Inferior parietal cortex (tissue), 1 donor: ENCODE results near the gene UGCG.
"Not testable (repeated sequence)": the region's sequence is repeated elsewhere in the genome, so short reads cannot be mapped to it uniquely, and the experiment has no call there.

Experiments
- DNase-seq: peaks from one replicate; pipeline ENCODE4 v3.0.0-alpha.2; 2016; ENCODE audit errors: extremely low spot score

UGCG gene

DNA sequence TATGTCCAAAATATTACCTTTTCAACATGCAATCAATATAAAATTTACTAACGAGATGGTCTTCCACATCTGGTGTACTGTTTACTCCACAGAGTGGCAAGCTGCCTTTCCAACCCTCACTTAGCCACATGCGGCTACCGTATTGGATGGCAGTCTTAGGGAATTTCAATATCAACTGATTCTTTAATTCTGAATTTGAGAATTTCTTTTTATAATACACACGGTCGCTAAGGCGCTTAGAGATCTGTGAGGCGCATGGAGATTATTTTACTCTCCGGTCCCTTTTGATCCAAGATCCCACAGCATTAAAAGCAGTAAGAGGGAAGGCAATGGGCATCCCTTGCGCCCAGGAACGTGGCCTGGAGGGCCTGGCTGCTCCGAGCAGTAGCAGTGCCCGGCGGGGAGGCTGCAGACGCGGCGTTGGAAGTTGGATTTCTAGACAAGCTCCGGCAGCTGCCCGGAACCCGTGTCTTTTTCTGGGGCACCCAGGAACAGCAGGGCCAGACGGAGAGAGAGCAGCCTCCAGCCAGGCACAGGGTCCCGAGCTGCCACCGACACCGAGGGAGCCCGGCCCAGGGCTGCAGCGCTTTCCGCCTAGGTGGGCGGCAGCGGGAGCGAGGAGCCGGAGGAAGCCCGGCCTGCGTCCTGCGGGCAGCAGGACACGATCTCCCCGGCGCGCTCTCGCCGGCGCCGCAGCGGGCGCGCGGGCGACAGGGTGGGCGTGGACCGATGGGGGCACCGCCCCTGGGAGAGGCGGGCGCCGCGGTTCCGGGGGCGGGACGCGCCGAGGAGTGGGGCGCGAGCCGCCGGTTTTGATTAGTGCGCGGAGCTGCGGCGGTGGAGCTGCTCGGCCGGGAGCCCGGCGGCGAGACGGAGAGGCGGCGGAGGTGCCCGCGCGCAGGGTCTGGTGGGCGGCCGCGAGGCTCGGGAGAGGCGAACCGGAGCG is at the start of gene UGCG:
TSS of gene UGCG (plus strand) at position 819 of the 946 bp plus-strand sequence. CDS start 402 bp downstream, outside the sequence.
- peak; percentile 88 for DNase-seq

DNA sequence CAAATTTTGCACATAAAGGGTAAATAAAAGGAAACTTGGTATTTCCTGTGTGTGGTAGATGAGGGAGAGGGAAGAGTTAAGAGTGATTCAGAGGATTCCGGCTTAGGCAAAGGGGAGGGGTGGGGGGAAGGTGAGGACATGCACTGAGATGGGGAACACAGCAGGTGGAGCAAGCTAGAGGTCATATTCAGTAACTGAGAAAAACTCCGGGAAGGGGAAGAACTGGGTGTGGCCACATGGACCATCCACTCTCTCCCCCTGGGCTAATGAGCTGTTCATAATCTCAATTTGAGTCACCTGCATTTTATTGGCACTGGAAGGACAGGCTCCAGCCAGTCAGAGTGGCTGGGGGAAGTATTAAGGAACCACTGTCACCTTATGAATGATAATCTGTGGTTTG is 45.1 kb upstream of the UGCG start:
- DNase-seq, result no peak

DNA sequence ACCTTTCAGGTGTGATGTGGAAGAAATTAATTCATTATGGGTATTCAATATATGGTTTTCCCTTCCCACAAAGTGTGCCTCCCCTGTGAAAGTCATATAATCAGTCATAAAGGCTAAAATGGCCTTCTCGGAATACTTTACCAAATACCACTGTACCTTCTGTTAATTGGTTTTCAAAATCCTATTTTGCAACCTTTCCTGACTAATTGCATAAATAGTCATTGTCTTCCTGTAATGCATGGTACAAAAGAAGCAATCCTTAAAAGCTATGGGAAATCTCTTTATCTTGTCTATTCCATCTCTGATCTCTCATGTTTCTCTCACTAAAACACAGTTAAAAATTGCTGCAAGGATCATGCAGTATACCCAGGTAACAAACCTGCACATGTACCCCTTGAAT is 44.3 kb upstream of the UGCG start:
- DNase-seq, result no peak

DNA sequence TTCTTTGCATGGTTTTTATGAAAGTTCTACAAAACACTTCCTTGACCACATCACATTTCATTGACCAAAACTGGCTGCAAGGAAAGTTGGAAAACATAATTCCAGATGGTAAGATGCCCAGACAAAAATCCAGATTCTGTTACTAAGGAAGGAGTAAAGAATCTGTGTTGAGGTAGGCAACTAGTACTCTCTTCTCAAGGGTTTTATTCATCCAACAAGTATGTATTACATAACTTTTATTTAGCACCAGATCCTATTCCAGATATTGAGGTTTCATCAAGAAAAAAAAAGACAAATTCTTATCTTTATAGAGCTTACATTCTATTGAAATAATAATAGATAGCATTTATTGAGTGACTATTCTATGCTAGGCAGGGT is 43.2 kb upstream of the UGCG start:
- DNase-seq, result no peak

DNA sequence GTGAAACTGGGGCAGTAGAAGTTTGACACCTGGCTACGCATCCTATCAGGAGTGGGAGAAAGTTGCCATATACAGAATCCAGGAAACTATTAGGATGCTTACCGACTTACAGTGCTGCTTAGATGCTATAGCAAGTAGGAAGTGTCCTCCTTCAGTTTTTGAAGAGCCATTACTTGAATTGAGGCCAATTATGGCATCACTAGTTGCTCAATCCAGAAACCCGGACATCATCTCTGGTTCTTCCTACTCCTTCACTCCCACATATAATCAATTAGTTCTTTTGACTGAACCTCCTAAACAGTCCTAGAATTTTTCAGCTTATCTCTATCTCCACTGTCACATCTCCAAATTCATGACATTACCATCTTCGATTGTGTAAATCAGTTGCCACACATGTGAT is 41.8 kb upstream of the UGCG start:
- no peak for DNase-seq

DNA sequence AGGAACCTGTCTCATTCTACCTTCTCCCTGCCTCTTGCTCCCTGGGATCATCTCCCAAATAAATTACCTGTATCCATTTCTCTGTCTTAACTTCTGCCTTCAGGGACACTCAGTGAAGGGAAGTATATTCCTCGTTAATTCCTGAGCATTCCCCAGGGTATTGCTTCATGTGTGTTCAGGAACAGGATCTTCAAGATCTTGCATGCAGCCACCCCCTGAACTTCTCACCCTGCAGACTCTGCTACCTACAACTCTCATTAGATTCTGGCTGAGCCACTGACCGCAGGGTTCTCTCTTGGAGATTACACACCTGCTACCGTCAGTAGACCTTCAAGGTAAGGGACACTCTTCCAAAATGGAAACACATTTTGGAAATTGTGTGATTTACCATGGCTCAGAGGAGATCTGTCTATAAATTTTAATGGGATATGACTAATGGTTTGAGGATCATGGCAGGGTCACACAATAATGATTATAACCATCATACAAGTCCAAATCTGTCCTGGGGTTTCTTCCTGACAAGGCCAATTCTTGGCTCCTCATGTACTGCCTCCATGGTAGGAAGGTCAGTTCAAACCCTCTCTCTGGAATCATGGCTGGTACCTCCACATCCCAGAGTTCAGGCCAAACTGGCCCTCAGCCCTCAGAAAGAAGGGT is 38.9 kb upstream of the UGCG start:
- DNase-seq, result no peak

DNA sequence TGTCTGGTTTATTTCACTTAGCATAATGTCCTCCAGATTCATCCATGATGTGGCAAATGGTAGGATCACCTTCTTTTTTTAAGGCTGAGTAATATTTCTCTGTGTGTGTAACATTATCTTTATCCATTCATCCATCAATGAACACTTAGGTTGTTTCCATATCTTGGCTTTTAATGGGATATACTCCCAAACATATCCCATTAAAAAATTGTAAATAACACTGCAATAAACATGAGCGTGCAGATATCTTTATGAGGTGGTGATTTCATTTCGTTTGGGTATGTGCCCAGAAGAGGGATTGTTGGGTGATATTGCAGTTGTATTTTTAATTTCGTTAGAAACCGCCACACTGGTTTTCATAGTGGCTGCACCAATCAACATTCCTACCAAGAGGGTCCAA is 36.2 kb upstream of the UGCG start:
- DNase-seq, result no peak

DNA sequence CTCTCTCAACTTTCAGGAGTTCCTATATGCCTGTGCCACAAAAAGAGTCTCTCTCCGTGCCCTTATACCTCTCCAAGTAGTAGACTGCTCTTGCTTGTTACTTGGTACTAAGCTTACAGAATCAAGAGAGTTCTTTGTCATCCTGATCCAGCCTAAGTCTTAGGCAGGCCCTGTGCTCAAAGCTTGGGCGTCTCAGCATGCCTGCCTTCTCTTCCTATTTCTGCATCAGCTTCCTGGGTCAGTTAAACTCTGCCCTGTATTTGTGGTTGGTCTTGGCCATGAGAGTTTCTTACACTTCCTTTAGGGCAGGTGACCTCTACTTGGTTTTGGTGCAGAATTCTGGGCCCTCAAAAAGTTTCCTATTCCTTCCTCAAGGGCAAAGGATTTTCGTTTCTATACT is 33.0 kb upstream of the UGCG start:
- DNase-seq, result no peak

DNA sequence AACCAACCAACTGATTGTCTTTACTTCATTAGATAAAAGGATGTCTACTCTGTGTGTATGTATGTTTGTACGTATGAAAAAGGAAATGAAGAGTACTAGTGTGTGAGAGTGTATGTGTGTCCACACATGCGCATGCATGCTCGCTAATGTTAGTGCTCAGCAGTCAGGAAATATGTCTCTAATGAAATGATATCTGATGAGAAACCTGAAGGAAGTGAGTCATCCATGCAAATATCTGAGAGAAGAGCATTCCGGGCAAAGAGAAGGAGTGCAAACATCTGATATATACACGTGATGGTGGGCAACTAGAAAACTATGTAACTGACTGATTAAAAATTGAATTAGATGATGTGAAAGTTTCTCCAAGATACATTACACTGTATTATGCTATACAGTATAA is 29.6 kb upstream of the UGCG start:
- DNase-seq, result no peak

DNA sequence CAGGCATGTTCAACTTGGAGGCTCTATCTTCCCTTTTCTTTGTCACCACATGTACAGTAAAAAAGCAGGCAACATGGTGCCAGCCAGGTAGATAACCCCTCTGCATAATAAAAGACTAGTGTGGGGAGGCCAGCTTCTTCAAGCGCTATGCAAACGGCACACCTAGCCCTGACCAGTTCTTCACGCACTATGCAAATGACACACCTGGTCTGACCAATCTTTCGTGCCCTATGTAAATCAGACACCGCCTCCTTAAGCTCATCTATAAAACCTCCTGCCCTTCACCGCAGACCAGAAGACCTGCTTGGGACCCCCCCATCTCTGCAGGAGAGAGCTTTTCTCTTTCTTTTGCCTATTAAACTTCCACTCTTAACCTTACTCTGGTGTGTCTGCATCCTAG is 28.1 kb upstream of the UGCG start:
- no peak for DNase-seq

DNA sequence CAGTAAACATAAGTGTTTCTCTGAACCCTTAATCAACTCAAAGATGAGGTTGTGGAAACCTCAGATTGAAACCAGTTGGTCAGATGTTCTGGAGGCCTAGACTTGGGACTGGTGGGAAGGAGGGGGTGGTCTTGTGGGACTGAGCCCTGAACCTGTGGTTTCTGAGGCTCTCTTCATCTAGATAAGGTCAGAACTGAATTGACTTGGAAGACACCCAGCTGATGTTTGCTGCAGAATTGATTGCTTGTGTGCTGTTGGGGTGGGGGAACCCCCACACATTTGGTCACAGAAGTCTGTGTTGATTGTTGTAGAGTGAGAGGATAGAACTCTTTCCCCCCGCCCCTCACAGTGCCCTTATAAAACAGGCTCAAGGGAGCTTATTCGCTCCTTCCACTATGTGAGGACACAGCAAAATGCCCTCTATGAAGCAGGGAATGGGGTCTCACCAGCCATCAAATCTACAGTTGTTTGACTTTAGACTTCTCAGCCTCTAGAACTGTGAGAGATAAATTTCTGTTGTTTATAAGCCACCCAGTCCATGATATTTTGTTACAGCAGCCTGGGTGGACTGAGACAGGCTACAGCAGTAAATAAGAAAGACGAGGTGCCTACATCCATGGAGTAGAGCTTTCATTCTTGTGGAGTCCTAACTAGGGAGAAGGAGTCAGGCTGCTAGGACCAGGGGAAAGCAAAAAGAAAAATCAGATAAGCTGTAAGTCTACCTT is 25.7 kb upstream of the UGCG start:
- no peak for DNase-seq

DNA sequence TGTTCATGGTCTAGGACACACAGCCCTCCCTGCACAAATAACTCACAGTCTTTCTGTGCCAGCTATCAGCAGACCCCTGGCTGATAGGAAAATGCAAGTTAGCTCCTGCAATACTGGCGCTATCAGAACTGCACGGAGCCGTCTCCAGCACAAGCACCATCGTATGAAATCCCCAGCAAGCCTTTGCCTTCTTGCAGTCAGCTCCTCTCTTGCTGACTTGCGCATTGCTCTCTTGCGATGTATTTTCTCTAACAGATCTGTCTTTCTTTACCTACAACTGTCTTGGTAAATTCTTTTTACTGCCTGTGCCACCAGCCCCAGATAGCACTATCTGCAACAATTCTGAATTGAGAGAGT is 25.1 kb upstream of the UGCG start:
- DNase-seq, result no peak

DNA sequence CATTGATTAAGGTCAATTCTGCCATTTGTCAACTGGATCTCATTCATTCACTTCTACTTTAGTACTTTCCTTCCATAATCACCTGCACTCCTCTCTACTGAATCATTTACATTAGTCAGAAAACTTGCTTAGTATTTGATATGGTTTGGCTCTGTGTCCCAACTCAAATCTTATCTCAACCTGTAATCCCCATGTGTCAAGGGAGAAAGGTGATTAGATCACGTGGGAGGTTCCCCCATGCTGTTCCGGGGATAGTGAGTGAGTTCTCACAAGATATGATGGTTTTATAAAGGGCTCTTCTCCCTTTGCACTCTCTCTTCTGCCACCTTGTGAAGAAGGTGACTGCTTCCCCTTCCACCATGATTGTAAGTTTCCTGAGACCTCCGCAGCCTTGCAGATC is 23.7 kb upstream of the UGCG start:
- DNase-seq, result no peak

DNA sequence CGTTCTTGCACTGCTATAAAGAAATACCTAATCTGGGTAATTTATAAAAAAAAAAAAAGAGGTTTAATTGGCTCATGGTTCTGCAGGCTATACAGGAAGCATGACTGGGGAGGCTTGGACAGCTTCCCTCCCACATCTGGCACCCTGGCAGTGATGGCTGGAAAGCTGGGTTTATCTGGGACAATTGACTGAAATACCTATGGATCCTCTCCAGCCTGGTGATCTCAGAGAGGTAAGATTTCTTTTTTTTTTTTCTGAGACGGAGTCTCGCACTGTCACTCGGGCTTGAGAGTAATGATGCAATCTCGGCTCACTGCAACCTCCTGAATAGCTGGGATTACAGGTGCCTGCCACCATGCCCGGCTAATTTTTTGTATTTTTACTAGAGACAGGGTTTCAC is 22.7 kb upstream of the UGCG start:
- no peak for DNase-seq

DNA sequence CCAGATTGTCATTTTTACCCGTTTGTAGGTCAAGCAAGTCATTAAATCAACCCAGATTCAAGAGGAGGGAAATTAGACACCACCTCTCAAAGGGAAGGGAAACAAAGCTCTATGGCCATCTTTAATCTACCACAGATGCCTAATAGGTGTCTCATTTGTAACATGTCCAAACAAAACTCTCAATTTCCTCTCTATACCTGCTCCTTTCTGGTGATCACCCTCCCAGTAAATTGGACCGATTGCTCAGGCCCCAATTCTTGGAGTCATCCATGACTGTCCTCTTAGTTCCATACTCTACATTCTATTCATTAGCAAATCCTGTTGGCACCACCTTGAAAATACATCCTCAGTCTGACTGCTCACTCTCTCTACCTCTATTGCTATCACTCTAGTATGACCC is 22.1 kb upstream of the UGCG start:
- no peak for DNase-seq

DNA sequence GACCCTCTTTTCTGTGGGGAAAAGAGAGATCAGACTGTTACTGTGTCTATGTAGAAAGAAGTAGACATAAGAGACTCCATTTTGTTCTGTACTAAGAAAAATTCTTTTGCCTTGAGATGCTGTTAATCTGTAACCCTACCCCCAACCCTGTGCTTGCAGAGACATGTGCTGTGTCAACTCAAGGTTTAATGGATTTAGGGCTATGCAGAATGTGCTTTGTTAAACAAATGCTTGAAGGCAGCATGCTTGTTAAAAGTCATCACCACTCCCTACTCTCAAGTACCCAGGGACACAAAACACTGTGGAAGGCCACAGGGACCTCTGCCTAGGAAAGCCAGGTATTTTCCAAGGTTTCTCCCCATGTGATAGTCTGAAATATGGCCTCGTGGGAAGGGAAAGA is 21.3 kb upstream of the UGCG start:
- not testable (repeated sequence) for DNase-seq

DNA sequence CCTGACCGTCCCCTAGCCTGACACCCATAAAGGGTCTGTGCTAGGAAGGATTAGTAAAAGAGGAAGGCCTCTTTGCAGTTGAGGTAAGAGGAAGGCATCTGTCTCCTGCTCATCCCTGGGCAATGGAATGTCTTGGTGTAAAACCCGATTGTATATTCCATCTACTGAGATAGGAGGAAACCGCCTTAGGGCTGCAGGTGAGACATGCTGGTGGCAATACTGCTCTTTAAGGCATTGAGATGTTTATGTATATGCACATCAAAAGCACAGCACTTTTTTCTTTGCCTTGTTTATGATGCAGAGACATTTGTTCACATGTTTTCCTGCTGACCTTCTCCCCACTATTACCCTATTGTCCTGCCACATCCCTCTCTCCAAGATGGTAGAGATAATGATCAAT is 20.9 kb upstream of the UGCG start:
- DNase-seq, result not testable (repeated sequence)

DNA sequence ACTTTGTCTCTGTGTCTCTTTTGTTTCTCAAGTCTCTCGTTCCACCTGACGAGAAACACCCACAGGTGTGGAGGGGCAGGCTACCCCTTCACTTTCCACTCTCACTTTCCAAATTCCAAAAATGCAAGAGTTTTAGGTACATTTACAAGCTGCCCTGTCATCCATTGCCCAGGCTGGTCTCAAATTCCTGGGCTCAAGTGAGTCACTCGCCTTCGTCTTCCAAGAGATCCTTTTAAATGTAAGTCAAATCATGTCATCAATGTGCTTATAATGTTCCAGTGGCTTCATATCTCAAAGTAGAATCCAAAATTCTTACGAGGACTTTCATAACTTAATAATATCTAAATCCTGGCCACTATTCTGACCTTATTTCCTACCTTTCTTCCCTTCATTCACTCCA is 20.4 kb upstream of the UGCG start:
- DNase-seq, result no peak

DNA sequence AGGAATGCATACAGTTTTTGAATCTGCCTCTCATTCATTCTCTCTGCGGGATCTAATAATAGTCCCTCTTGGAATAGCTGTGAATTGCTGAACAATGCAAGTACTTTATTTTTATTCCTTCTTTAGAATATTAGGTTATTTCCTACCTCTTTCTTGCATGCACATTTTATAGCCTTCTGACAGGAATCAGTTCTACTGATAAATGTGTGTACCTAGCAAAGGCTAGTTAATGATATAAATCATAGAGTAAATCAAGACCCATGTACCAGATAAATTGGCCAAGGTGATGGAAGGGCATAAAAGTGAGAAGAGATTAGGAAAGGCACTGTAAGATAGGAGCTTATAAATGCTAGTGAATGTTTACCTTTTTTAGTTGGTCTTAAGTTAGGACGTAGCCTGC is 19.2 kb upstream of the UGCG start:
- DNase-seq, result no peak

DNA sequence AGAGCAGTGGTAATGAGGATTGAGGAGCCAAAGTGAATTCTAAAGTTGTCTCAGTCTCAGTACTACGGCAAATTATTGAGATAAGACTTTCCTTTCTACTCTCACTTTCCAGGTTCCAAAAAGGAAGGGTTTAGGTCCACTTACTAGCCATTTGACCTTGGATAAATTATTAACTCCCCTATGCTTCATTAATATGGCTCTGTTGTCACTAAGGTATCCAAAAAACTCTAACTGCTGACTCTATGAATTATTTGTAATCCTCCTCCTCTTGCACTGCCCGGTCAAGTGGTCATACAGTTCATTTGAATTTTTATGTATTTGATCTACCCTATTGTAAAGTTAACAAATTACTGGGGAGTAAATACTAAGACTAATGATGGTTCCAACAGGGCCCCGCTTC is 17.7 kb upstream of the UGCG start:
- no peak for DNase-seq

DNA sequence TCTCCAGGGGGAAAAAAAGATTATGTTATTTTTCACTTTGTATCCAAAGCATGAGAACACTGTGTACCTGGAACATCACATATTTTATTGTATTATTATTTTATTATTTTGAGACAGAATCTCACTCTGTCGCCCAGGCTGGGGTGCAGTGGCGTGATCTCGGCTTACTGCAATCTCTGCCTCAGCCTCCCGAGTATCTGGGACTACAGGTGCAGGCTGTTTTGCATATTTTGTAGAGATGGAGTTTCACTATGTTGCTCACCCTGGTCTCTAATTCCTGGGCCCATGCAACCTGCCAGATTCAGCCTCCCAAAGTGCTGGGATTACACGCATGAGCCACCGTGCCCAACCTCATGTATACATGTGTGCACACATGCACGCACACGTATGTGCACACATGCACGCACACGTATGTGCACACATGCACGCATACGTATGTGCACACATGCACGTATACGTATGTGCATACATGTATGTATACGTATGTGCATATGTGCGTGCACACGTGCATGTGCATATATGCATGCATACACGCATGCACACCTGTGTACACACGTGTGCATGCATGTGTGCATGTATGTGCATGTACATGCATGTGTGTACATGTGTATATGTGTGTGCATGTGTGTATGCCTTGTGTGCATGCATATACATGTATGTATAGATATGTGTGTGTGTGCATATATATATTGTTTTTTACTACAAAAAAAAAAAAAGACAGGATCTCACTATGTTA is 9.5 kb upstream of the UGCG start:
- no peak for DNase-seq

DNA sequence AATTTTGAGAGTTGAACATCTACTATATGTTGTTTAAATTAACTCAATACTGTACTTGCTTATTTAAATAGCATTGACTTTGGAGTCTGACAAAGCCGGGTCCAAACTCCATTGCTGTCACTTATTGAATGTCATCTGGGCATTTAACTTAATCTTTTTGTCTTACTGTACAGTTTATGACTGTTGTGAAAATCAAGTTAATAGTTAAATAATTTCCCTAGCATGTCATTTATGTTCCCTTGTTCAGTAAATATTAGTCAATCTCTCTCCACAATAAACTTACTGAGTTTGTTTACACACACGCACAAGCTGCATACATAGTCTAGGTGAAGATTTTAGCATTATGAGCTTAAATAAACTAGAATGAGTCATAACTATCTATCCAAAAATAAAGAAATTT is 6.3 kb upstream of the UGCG start:
- DNase-seq, result no peak
